Caki2 (cell line): ENCODE measurements around the gene FEV. TPM values are rescaled to one million over a fixed set of nuclear protein-coding genes. Genes with fewer than 3 reads are reported as not detected.

ENCODE experiments used
- DNase-seq: peaks from one replicate; pipeline ENCODE4 v3.0.0-alpha.2; 2015; ENCODE audit warnings: low read depth
- in situ Hi-C: cut with HindIII; loops from 2 replicates; pipeline ENCODE4 v1.10.0; 2016; ENCODE audit warnings: low sequenced_read_pairs, low pct_unique_long_range_greater_than_20kb, mixed read lengths
- total RNA-seq: library from RNA; depleted of rRNA; stranded (reverse); fragments of >200 nt; shearing (Covaris generic); gene quantifications from 2 replicates; pipeline ENCODE4 v1.2.3, GENCODE V29; 2014; ENCODE audit warnings: low replicate concordance

FEV gene
- total RNA-seq, 1 experiment from 2014 or later: not detected

GRCh38 chr2:218982586-218983262 is 2.3 kb downstream of the FEV start:
- no peak for DNase-seq
- in situ Hi-C loops: no loop called here

GRCh38 chr2:218981881-218982585 is 3.0 kb downstream of the FEV start:
- no peak for DNase-seq
- in situ Hi-C loops: no loop called here

- DNase-seq: no peak
These were observed 3.5 kb downstream of the FEV start for GRCh38 chr2:218981390-218981880.

GRCh38 chr2:218980735-218981389 is 4.1 kb downstream of the FEV start:
- in situ Hi-C loops: no loop called here
- DNase-seq: no peak

More at GRCh38 chr2:218981390-218981880, 3.5 kb downstream of the FEV start:
- in situ Hi-C loops: no loop called here

- peak; percentile 81 for DNase-seq
- in situ Hi-C loops: no loop called here
These were observed 4.9 kb downstream of the FEV start for GRCh38 chr2:218979846-218980734.

- DNase-seq: no peak
- in situ Hi-C loops: no loop called here
These were observed 9.8 kb downstream of the FEV start for GRCh38 chr2:218975060-218975777.

GRCh38 chr2:218970894-218971293 is 14.1 kb downstream of the FEV start:
- in situ Hi-C loops: no loop called here
- DNase-seq: no peak

GRCh38 chr2:218964041-218964771 is 20.8 kb downstream of the FEV start:
- in situ Hi-C loops: no loop called here
- DNase-seq: peak; percentile 95

- DNase-seq: no peak
- in situ Hi-C loops: no loop called here
These were observed 21.4 kb downstream of the FEV start for GRCh38 chr2:218963601-218964000.

- in situ Hi-C loops: no loop called here
- DNase-seq: peak; percentile 99
These were observed 22.0 kb downstream of the FEV start for GRCh38 chr2:218962859-218963492.

GRCh38 chr2:218961651-218962570 is 23.1 kb downstream of the FEV start:
- peak; percentile 42 for DNase-seq
- in situ Hi-C loops: no loop called here

- DNase-seq: no peak
- in situ Hi-C loops: no loop called here
These were observed 23.8 kb downstream of the FEV start for GRCh38 chr2:218961229-218961628.

GRCh38 chr2:218960309-218961165 is 24.4 kb downstream of the FEV start:
- in situ Hi-C loops: no loop called here
- no peak for DNase-seq

GRCh38 chr2:218959761-218960308 is 25.1 kb downstream of the FEV start:
- in situ Hi-C loops: no loop called here
- DNase-seq: no peak
